Uterus (tissue), 2 donors: ENCODE measurements around the gene ZNF341.

Experiments
- CTCF ChIP-seq, 4 experiments: fragments of 200-600 bp in 2 of 4; fragments of 450-650 bp in 2 of 4; sonication (generic) in 2 of 4; IDR thresholded peaks; one replicate each; pipeline ENCODE4 v1.5.1; 2016 to 2019; ENCODE audit warnings: antibody characterized with exemption in 4 of 4, mild to moderate bottlenecking in 2 of 4, moderate library complexity in 1 of 4
- POLR2A ChIP-seq, 2 donors: fragments of 450-650 bp; IDR thresholded peaks; one replicate each; pipeline ENCODE4 v1.6.1; 2016; ENCODE audit warnings: antibody characterized with exemption in 2 of 2, mild to moderate bottlenecking in 1 of 2, moderate library complexity in 1 of 2

- TF ChIP-seq CTCF (IDR thresholded peaks at IDR 0.05) (no peak), POLR2A (IDR thresholded peaks at IDR 0.05) (no peak)
These were observed 89.6 kb downstream of the ZNF341 start for GRCh38 chr20:33821270-33821836.
